Choroid plexus epithelial cell (primary cell): ENCODE data around the gene HSPA12A.
A peak's percentile ranks its signal among the peaks of the same experiment; 100 is the strongest.

Experiments
- DNase-seq: peaks from one replicate; pipeline ENCODE4 v3.0.0-alpha.2; 2010; ENCODE audit warnings: low read depth
- H3K4me3 ChIP-seq: 2 replicates; pipeline ENCODE4 v1.5.1; 2011; ENCODE audit warnings: low read depth, mild to moderate bottlenecking, control low read depth, low read length, moderate library complexity
- CTCF ChIP-seq: conservative IDR thresholded peaks from 2 replicates; pipeline ENCODE4 v1.5.1; 2011; ENCODE audit warnings: low read depth, mild to moderate bottlenecking, control low read depth, inconsistent platforms, low read length, moderate library complexity

Gene HSPA12A

GRCh38 chr10:116744163-116744753, 1.9 kb upstream of the HSPA12A start:
- DNase-seq, result no peak
- H3K4me3 ChIP-seq, result no peak overlapping the region
- TF ChIP-seq CTCF, result no peak

- no peak for TF ChIP-seq CTCF
- peak overlapping the region; percentile 62 for H3K4me3 ChIP-seq
- DNase-seq, result no peak
Observed at GRCh38 chr10:116743266-116744064, 1.1 kb upstream of the HSPA12A start.

- DNase-seq, result no peak
- no peak for TF ChIP-seq CTCF
- H3K4me3 ChIP-seq, result peak overlapping the region; percentile 62
Observed at GRCh38 chr10:116741391-116742351, 695 bp downstream of the HSPA12A start.

- DNase-seq, result no peak
- H3K4me3 ChIP-seq, result peak overlapping the region; percentile 62
- no peak for TF ChIP-seq CTCF
Observed at GRCh38 chr10:116740971-116741370, 1.4 kb downstream of the HSPA12A start.

GRCh38 chr10:116738339-116738738, 4.0 kb downstream of the HSPA12A start:
- H3K4me3 ChIP-seq, result no peak overlapping the region
- no peak for TF ChIP-seq CTCF
- no peak for DNase-seq

- no peak overlapping the region for H3K4me3 ChIP-seq
- DNase-seq, result peak; percentile 19
- TF ChIP-seq CTCF, result peak; percentile 53
Observed at GRCh38 chr10:116737627-116738327, 4.6 kb downstream of the HSPA12A start.
